Neutrophil (primary cell): ENCODE data around the gene CCL5.

Experiments
- H3K27ac ChIP-seq: fragments of 200-600 bp; sonication (generic); 2 replicates; pipeline ENCODE4 v1.5.1; 2016; ENCODE audit warnings: mild to moderate bottlenecking, moderate library complexity
- H3K27me3 ChIP-seq: fragments of 200-600 bp; sonication (generic); 2 replicates; pipeline ENCODE4 v1.6.0; 2016; ENCODE audit warnings: mild to moderate bottlenecking
- H3K36me3 ChIP-seq: fragments of 200-600 bp; sonication (generic); 2 replicates; pipeline ENCODE4 v1.5.1; 2017
- H3K4me1 ChIP-seq, 2 experiments: fragments of 200-600 bp in 1 of 2; sonication (generic) in 1 of 2; 1 replicate in 1 of 2; 2 replicates in 1 of 2; pipeline versions ENCODE4 v1.5.1 to v1.6.1; 2013 to 2016; ENCODE audit warnings: low read depth in 1 of 2, low read length in 1 of 2, mild to moderate bottlenecking in 1 of 2, moderate library complexity in 1 of 2; ENCODE audit not compliant: control insufficient read depth in 1 of 2, insufficient read depth in 1 of 2
- H3K4me3 ChIP-seq, 2 experiments: fragments of 200-600 bp in 1 of 2; sonication (generic) in 1 of 2; 1 replicate in 1 of 2; 2 replicates in 1 of 2; pipeline ENCODE4 v1.5.1; 2013 to 2016; ENCODE audit warnings: low read depth in 1 of 2, low read length in 1 of 2, mild to moderate bottlenecking in 1 of 2, moderate library complexity in 1 of 2
- H3K9me3 ChIP-seq: fragments of 200-600 bp; sonication (generic); 2 replicates; pipeline ENCODE4 v1.5.1; 2016
- CTCF ChIP-seq: fragments of 200-600 bp; sonication (generic); IDR thresholded peaks from 2 replicates; pipeline ENCODE4 v1.5.1; 2016; ENCODE audit warnings: antibody characterized with exemption

Gene CCL5

GRCh38 chr17:35895636-35896587 is 15.8 kb upstream of the CCL5 start:
- no peaks in the 10 kb centered on the region for H3K36me3 ChIP-seq
- no peak for TF ChIP-seq CTCF
- no peak overlapping the region for H3K27ac ChIP-seq
- no peaks in the 10 kb centered on the region for H3K27me3 ChIP-seq
- H3K4me3 ChIP-seq, result no peak overlapping the region
- no peaks in the 10 kb centered on the region for H3K9me3 ChIP-seq
- H3K4me1 ChIP-seq, result peaks cover 0 to 12% of the 10 kb centered on the region in 2 experiments

DNA sequence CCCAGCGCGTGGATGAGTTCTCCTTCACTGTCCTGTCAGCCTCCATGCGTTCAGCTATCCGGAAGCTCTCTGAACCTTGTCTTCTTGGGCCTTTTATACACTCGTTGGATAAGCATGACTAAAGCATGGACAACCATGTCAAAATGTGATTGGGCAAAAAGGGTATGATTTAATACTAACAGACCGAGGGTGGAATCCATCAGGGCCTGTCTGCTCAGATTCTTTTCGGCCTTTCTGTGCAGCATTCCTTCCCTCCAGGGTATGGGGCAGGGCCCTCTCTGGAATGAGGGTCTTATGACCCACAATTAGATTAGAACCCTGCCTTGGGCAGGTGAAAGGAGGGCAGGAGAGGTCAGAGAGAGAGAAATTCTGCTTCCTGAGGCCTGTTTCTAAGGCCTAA is 14.0 kb upstream of the CCL5 start:
- no peak for TF ChIP-seq CTCF
- Histone ChIP-seq H3K4me3 (no peak overlapping the region), H3K27ac (no peak overlapping the region), H3K36me3 (no peaks in the 10 kb centered on the region), H3K27me3 (no peaks in the 10 kb centered on the region), H3K9me3 (no peaks in the 10 kb centered on the region), H3K4me1 (peaks cover 0 to 12% of the 10 kb centered on the region in 2 experiments)

DNA sequence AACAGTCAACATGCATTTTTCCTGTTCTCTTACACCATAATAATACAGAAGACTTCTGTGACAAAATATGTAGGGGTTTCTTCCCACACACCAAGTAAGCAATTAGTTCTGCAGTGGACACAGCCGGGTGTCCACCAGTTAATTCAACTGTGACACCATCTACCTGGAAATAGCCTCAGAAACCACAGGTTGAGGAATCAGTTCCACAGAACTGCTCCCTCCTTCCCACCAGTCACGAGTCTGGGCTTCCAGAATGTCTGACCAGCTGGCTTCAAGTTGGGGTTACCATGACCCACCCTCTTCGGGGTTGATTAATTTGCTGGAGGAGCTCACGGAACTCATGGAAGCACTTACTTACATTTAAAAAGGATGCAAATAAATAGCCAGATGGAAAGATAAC is 13.6 kb upstream of the CCL5 start:
- Histone ChIP-seq H3K27me3 (no peaks in the 10 kb centered on the region), H3K27ac (no peak overlapping the region)
- TF ChIP-seq CTCF, result no peak

GRCh38 chr17:35892091-35893035 is 12.2 kb upstream of the CCL5 start:
- no peaks in the 10 kb centered on the region for H3K9me3 ChIP-seq
- TF ChIP-seq CTCF, result no peak
- no peaks in the 10 kb centered on the region for H3K27me3 ChIP-seq
- H3K36me3 ChIP-seq, result no peaks in the 10 kb centered on the region
- no peak overlapping the region for H3K4me3 ChIP-seq
- peaks cover 0 to 7% of the 10 kb centered on the region in 2 experiments for H3K4me1 ChIP-seq
- H3K27ac ChIP-seq, result no peak overlapping the region

More for the DNA sequence above, 13.6 kb upstream of the CCL5 start:
- peaks cover 0 to 12% of the 10 kb centered on the region in 2 experiments for H3K4me1 ChIP-seq
- H3K4me3 ChIP-seq, result no peak overlapping the region
- no peaks in the 10 kb centered on the region for H3K36me3 ChIP-seq
- H3K9me3 ChIP-seq, result no peaks in the 10 kb centered on the region

DNA sequence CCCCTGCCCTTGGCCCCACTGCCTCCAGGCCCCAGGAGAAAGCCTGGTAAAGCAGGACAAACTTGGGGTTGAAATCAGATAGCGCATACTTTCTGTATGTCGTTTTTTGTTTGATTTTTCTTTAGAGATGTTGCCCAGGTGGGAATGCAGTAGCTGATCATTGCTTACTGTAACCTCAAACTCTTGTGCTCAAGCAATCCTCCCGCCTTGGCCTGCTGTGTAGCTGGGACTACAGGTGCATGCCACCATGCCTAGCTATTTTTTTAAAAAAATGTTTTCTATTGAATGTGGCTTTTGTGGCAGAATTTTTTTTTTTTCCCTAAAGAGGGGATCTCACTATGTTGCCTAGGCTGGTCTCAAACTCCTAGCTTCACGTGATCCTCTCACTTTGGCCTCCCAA is 11.1 kb upstream of the CCL5 start:
- H3K9me3 ChIP-seq, result no peaks in the 10 kb centered on the region
- H3K27ac ChIP-seq, result no peak overlapping the region
- H3K36me3 ChIP-seq, result no peaks in the 10 kb centered on the region
- H3K4me1 ChIP-seq, result peaks cover 0 to 6% of the 10 kb centered on the region in 2 experiments
- no peak for TF ChIP-seq CTCF
- H3K4me3 ChIP-seq, result no peak overlapping the region
- no peaks in the 10 kb centered on the region for H3K27me3 ChIP-seq
